GM12891 (cell line): ENCODE data around the gene TTC32.

Experiments
- PAX5 ChIP-seq: IDR thresholded peaks from 2 replicates; pipeline ENCODE4 v1.6.1; 2011; ENCODE audit warnings: low read length, moderate library complexity, mild to moderate bottlenecking; ENCODE audit not compliant: insufficient read depth, severe bottlenecking
- POLR2A ChIP-seq: IDR thresholded peaks from 2 replicates; pipeline ENCODE4 v1.6.1; 2011; ENCODE audit warnings: low read depth, low read length, control low read depth
- POLR2AphosphoS5 ChIP-seq: IDR thresholded peaks from 2 replicates; pipeline ENCODE4 v1.6.1; 2011; ENCODE audit warnings: low read depth, low read length, control low read depth
- POU2F2 ChIP-seq: IDR thresholded peaks from 2 replicates; pipeline ENCODE4 v1.6.1; 2011; ENCODE audit warnings: low read depth, mild to moderate bottlenecking, control low read depth, low read length, moderate library complexity
- TAF1 ChIP-seq: IDR thresholded peaks from 2 replicates; pipeline ENCODE4 v1.6.1; 2011; ENCODE audit warnings: low read depth, low read length, control low read depth

DNA sequence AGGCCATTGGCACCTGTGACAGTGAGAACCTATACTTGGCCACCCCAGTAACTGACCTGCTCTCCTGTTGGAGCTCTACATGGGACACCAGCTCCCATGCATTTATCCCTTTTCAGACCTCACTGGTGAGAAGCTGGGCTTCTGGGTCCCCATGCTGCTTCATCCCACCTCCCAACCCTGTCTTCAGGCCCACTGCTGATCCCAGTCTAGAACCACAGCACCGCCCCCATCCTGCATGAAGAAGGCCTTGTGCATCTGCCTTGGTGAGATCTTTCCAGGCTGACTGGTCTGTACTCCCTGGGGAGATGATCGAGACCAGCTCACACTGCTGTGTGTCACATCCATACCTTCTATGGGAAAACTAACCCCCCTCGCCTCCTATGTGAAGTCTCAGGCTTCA is 22.7 kb downstream of the TTC32 start:
- TF ChIP-seq POLR2AphosphoS5 (no peak), POLR2A (no peak), PAX5 (no peak), TAF1 (no peak), POU2F2 (no peak)
